Lung (tissue), 12 donors: ENCODE results near the gene OST4. TPM values are rescaled to one million over a fixed set of nuclear protein-coding genes. Genes with fewer than 3 reads are reported as not detected.

Source experiments
- ATAC-seq: fragments of 200-7000 bp; cut with Tn5 transposase; one replicate; pipeline ENCODE4 v1.9.1; 2020; ENCODE audit warnings: moderate number of reproducible peaks; ENCODE audit not compliant: insufficient read depth, low FRiP score
- DNase-seq, 3 donors: peaks; one replicate each; pipeline ENCODE4 v3.0.0-alpha.2; 2013 to 2017
- H3K27ac ChIP-seq, 2 donors: one replicate each; pipeline ENCODE4 v1.5.1; 2013; ENCODE audit warnings: mild to moderate bottlenecking in 2 of 2, moderate library complexity in 2 of 2, control low read depth in 1 of 2, inconsistent platforms in 1 of 2, low read depth in 1 of 2, low read length in 1 of 2
- H3K27me3 ChIP-seq, 3 donors: one replicate each; pipeline ENCODE4 v1.5.1; 2013; ENCODE audit warnings: low read length in 2 of 3; ENCODE audit not compliant: control insufficient read depth in 3 of 3, insufficient read depth in 3 of 3
- H3K36me3 ChIP-seq, 4 donors: one replicate each; pipeline ENCODE4 v1.5.1; 2013; ENCODE audit warnings: low read length in 4 of 4, mild to moderate bottlenecking in 1 of 4, moderate library complexity in 1 of 4; ENCODE audit not compliant: control insufficient read depth in 4 of 4, insufficient read depth in 4 of 4
- H3K4me1 ChIP-seq, 5 donors: one replicate each; pipeline ENCODE4 v1.5.1; 2013; ENCODE audit warnings: low read length in 5 of 5, mild to moderate bottlenecking in 2 of 5, moderate library complexity in 1 of 5; ENCODE audit not compliant: control insufficient read depth in 5 of 5, insufficient read depth in 5 of 5
- H3K4me3 ChIP-seq: one replicate; pipeline ENCODE4 v1.5.1; 2013; ENCODE audit warnings: mild to moderate bottlenecking, control low read depth, moderate library complexity
- H3K9ac ChIP-seq, 2 donors: one replicate each; pipeline ENCODE4 v1.5.1; 2013; ENCODE audit warnings: low read length in 2 of 2, control low read depth in 1 of 2; ENCODE audit not compliant: insufficient read depth in 1 of 2
- H3K9me3 ChIP-seq, 4 donors: one replicate each; pipeline ENCODE4 v1.5.1; 2013; ENCODE audit warnings: low read length in 3 of 4, mild to moderate bottlenecking in 1 of 4, moderate library complexity in 1 of 4; ENCODE audit not compliant: control insufficient read depth in 4 of 4, insufficient read depth in 3 of 4
- CTCF ChIP-seq: IDR thresholded peaks from 2 replicates; pipeline ENCODE4 v1.5.1; 2012; ENCODE audit warnings: mild to moderate bottlenecking; ENCODE audit errors: control extremely low read depth, extremely low read depth
- WGBS, 2 donors: extraction: QIAGEN DNeasy Blood & Tissue Kit; methylation state at CpG; one replicate each; pipeline ENCODE4 v1.1.7; 2013; 5-methylcytosine and 5-hydroxymethylcytosine counted together
- polyA plus RNA-seq, 2 donors: library from polyadenylated mRNA; stranded (reverse); fragments of 200-250 nt; gene quantifications; one replicate each; pipeline ENCODE4 v1.2.1, GENCODE V29; 2013
- total RNA-seq, 2 donors: library from RNA; depleted of rRNA in 1 of 2; stranded (reverse); fragments of >200 nt in 1 of 2; gene quantifications; one replicate each; pipeline ENCODE4 v1.2.1, GENCODE V29; 2014 to 2021
- donor health status: control.
- donor health status: control.
- donor health status: Bipolar disorder and iron deficiency.
- donor health status: healthy.
- donor health status: DM: yes; HTN: yes; CAD: no.

The OST4 gene
- total and polyA plus RNA-seq, 4 donors: 164 to 577 (median 309) TPM

GRCh38 chr2:27087823-27088410, 16.5 kb upstream of the OST4 start:
- ATAC-seq: no peak
- Histone ChIP-seq H3K9ac (no peak overlapping the region), H3K27me3 (no peaks in the 10 kb centered on the region), H3K4me1 (peaks cover 0 to 33% (median 0%) of the 10 kb centered on the region in 5 donors), H3K4me3 (no peak overlapping the region), H3K27ac (no peak overlapping the region), H3K9me3 (no peaks in the 10 kb centered on the region), H3K36me3 (peaks cover 0 to 21% (median 6%) of the 10 kb centered on the region in 4 donors)
- 91% methylated on average over 5 of the region's 5 CpGs for WGBS, 2 donors
- no peak for DNase-seq
- no peak for TF ChIP-seq CTCF

GRCh38 chr2:27086724-27087593, 15.5 kb upstream of the OST4 start, which contains the start of gene KHK:
Gene KHK (plus strand): TSS chr2:27086772. CDS start chr2:27087260, 488 bp downstream.
- no peak for TF ChIP-seq CTCF
- H3K27me3 ChIP-seq: no peaks in the 10 kb centered on the region
- 12 to 13% methylated on average over 54 of the region's 54 CpGs for WGBS, 2 donors
- peak in 1 of 3 donors; percentile 52 for DNase-seq
- ATAC-seq: no peak
- peak within 1 kb of the TSS; percentile 57 for H3K4me3 ChIP-seq
- H3K4me1 ChIP-seq: peaks cover 0 to 39% (median 0%) of the 10 kb centered on the region in 5 donors
- H3K36me3 ChIP-seq: peaks cover 0 to 26% (median 6%) of the 10 kb centered on the region in 4 donors
- H3K27ac ChIP-seq: peak within 1 kb of the TSS; percentile 92
- H3K9me3 ChIP-seq: no peaks in the 10 kb centered on the region
- no peak within 1 kb of the TSS for H3K9ac ChIP-seq

GRCh38 chr2:27086090-27086723, 14.8 kb upstream of the OST4 start:
- ATAC-seq: peak; percentile 89
- H3K4me1 ChIP-seq: peaks cover 0 to 46% (median 4%) of the 10 kb centered on the region in 5 donors

More at GRCh38 chr2:27086090-27086723, 14.8 kb upstream of the OST4 start:
- H3K4me3 ChIP-seq: peak overlapping the region; percentile 57
- peak; percentile 96 for TF ChIP-seq CTCF
- no peaks in the 10 kb centered on the region for H3K27me3 ChIP-seq
- no peaks in the 10 kb centered on the region for H3K9me3 ChIP-seq
- H3K9ac ChIP-seq: no peak overlapping the region
- H3K36me3 ChIP-seq: peaks cover 0 to 34% (median 7%) of the 10 kb centered on the region in 4 donors
- H3K27ac ChIP-seq: peak overlapping the region; percentile 92
- WGBS, 2 donors: 0% methylated on average over 66 to 81 of the region's 81 CpGs
- DNase-seq: peak; percentile 95 to 98 (median 98)
